Left lung (tissue), 10 donors: Measurements from ENCODE around the gene PLA2G4B. TPM values are rescaled to one million over a fixed set of nuclear protein-coding genes. Genes with fewer than 3 reads are reported as not detected.
A peak's percentile ranks its signal among the peaks of the same experiment; 100 is the strongest.

Experiments
- ATAC-seq: fragments of 200-7000 bp; cut with Tn5 transposase; one replicate; pipeline ENCODE4 v1.9.1; 2020; ENCODE audit warnings: moderate library complexity
- DNase-seq, 4 donors: peaks; one replicate each; pipeline ENCODE4 v3.0.0-alpha.2; 2013 to 2020
- H3K27ac ChIP-seq, 2 donors: fragments of 200-600 bp; sonication (generic) in 1 of 2; one replicate each; pipeline versions ENCODE4 v1.5.0 to v1.8.0; 2020 to 2021
- H3K27me3 ChIP-seq, 2 donors: fragments of 200-600 bp; sonication (generic) in 1 of 2; one replicate each; pipeline versions ENCODE4 v1.5.0 to v1.8.0; 2020 to 2021
- H3K36me3 ChIP-seq, 2 donors: fragments of 200-600 bp; sonication (generic) in 1 of 2; one replicate each; pipeline versions ENCODE4 v1.5.0 to v1.8.0; 2020 to 2021
- H3K4me1 ChIP-seq, 2 donors: fragments of 200-600 bp; one replicate each; pipeline ENCODE4 v1.8.0; 2021
- H3K4me3 ChIP-seq, 2 donors: fragments of 200-600 bp; sonication (generic) in 1 of 2; one replicate each; pipeline versions ENCODE4 v1.5.0 to v1.8.0; 2020 to 2021; ENCODE audit warnings: mild to moderate bottlenecking in 1 of 2
- H3K9me3 ChIP-seq, 2 donors: fragments of 200-600 bp; sonication (generic) in 1 of 2; one replicate each; pipeline versions ENCODE4 v1.5.0 to v1.8.0; 2020 to 2021
- intact Hi-C, 2 donors: fragments of 100-400 bp; cut with DNase I; formaldehyde crosslinking; loops; one replicate each; pipeline versions ENCODE4 v1.11.2 to v1.14.2; 2022
- polyA plus RNA-seq, 6 donors: library from polyadenylated mRNA; unstranded; fragments of 120-200 nt; gene quantifications; one replicate each; pipeline ENCODE4 v1.2.1, GENCODE V29; 2013; ENCODE audit not compliant: insufficient read length in 6 of 6
- total RNA-seq, 2 donors: library from RNA; stranded (reverse); fragmentation: NEBNext Ultra II Directional; extraction: Animal tissue kit (Norgen Biotek cat#: 25700); gene quantifications; one replicate each; pipeline ENCODE4 v1.2.1, GENCODE V29; 2021
- TF ChIP-seq, protein P1 (sequence below), 2 donors: fragments of 200-600 bp; sonication (generic) in 1 of 2; IDR thresholded peaks; one replicate each; pipeline versions ENCODE4 v1.5.0 to v1.8.0; 2021; ENCODE audit warnings: antibody characterized with exemption in 2 of 2
- donor health status: DM: no; HTN: yes; CAD: no.
- donor health status: DM: no; HTN: no; CAD: no.

The PLA2G4B gene
- total and polyA plus RNA-seq, 8 donors: 9.2 to 23.1 (median 11.3) TPM

DNA sequence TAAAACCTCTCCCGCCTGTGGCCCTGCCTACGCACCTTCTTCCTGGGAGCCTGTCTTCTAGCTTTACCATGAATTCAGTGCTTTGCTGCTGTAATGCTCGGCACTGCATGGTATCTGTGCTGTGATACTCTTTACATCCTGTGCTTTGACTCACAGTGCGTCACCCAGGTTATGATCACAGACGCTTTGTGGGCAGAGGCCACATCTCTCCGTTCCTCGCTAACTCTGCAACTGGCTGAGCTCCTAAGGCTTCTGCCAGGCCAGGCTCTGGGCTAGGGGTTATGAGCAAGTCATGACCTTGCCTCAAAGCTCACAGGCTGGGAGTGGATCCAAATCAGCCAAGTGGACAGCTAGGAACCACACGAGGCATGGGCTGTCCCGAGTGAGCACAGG lies 32.0 kb downstream of the PLA2G4B start:
- DNase-seq (no peak), ATAC-seq (no peak)
- H3K27ac ChIP-seq: no peak overlapping the region
- H3K9me3 ChIP-seq: no peaks in the 10 kb centered on the region
- peaks cover 0 to 5% of the 10 kb centered on the region in 2 donors for H3K36me3 ChIP-seq
- no peaks in the 10 kb centered on the region for H3K27me3 ChIP-seq
- intact Hi-C loops: no loop called here
- TF ChIP-seq, protein P1, sequence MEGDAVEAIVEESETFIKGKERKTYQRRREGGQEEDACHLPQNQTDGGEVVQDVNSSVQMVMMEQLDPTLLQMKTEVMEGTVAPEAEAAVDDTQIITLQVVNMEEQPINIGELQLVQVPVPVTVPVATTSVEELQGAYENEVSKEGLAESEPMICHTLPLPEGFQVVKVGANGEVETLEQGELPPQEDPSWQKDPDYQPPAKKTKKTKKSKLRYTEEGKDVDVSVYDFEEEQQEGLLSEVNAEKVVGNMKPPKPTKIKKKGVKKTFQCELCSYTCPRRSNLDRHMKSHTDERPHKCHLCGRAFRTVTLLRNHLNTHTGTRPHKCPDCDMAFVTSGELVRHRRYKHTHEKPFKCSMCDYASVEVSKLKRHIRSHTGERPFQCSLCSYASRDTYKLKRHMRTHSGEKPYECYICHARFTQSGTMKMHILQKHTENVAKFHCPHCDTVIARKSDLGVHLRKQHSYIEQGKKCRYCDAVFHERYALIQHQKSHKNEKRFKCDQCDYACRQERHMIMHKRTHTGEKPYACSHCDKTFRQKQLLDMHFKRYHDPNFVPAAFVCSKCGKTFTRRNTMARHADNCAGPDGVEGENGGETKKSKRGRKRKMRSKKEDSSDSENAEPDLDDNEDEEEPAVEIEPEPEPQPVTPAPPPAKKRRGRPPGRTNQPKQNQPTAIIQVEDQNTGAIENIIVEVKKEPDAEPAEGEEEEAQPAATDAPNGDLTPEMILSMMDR (IDR thresholded peaks at IDR 0.05): no peak
- H3K4me1 ChIP-seq: no peaks in the 10 kb centered on the region
- H3K4me3 ChIP-seq: no peak overlapping the region

DNA sequence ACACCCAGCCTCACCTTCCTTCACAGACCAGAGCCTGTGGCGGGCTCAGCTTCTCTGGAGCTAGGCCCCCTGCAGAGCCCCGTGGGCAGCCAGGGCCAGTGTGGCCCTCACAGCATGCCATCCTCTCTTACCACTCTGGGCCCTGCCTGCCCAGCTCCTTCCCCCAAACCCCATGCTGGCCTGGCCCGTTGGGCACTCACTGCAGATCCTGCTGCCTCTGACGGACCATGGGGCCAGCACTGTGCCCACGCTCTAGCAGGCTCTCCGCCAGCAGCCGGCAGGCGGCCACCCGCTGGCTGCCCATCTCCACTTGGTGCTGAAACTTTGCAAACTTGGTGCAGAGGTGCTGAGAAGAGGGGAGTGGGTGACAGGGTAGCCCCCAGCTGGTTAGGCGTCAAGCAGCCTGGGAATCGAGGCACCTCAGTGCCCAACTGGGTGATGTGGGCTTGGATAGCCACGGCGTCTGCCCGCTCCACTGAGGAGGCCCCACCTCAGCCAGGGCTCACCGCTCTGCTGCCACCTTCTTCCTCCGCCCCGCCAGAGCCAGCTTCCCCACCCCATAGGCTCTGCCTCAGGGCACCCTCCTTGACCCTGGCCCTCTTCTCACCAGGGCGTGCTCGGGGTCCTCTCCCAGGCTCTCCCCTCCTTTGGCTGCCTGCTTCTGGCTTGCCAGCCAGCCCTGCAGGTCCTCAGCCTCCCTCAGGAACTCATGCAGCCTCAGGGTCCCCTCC lies 32.7 kb downstream of the PLA2G4B start:
- no peaks in the 10 kb centered on the region for H3K27me3 ChIP-seq
- no peaks in the 10 kb centered on the region for H3K9me3 ChIP-seq
- DNase-seq (no peak), ATAC-seq (no peak)
- H3K4me1 ChIP-seq: no peaks in the 10 kb centered on the region
- H3K27ac ChIP-seq: no peak overlapping the region
- intact Hi-C loops: no loop called here
- no peaks in the 10 kb centered on the region for H3K36me3 ChIP-seq
- H3K4me3 ChIP-seq: no peak overlapping the region
- TF ChIP-seq, protein P1 (IDR thresholded peaks at IDR 0.05): no peak

DNA sequence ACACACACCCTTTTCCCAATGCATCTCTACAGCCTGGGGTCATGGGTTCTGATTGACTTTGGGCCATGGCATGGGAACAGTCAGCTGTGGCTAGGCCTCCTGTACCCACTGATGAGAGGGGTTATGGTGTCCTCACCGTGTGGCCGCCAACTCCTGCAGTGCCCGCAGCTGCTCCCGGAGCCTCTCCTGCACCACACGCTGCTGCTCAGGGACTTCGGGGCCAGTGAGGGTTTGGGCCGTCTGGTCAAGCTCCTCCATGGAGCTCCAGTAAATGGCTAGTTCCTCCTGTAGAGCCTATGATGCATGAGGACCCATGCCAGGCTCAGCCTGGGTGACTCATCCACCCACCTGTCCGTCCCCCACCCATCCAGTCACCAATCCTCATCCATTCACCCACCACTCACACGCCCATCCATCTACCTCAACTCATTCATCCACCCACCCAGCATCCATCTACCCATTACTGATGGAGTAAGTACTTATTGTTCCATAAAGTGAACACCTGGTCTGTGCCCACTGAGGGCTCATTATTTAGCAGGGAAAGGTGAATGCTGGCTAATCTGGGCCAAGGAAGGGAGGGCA lies 33.6 kb downstream of the PLA2G4B start:
- Histone ChIP-seq H3K27ac (no peak overlapping the region), H3K4me1 (no peaks in the 10 kb centered on the region), H3K36me3 (no peaks in the 10 kb centered on the region), H3K4me3 (no peak overlapping the region), H3K9me3 (no peaks in the 10 kb centered on the region), H3K27me3 (no peaks in the 10 kb centered on the region)
- DNase-seq: no peak
- TF ChIP-seq, protein P1 (IDR thresholded peaks at IDR 0.05): no peak
- no peak for ATAC-seq
- intact Hi-C loops: no loop called here

DNA sequence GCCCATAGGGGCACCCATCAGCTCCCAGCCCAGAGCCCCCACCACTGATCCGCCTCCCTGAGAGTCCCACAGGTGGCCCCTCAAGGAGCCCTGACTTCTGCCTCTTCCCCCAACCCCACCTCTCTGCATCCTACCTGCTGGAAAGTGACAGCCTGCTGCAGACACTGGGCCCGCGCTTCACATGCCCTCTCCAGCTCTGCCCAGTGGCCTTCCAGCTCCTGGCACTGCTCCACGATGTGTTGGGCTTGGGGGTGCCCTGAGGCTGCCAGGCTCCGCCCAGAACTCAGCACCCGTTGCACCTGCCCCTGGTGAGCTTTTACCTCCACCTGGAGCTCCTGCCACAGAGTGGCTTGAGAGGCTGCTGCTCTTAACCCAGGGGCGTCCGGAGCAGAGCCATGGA lies 35.1 kb downstream of the PLA2G4B start:
- Histone ChIP-seq H3K36me3 (no peaks in the 10 kb centered on the region), H3K4me3 (no peak overlapping the region), H3K4me1 (no peaks in the 10 kb centered on the region), H3K27me3 (no peaks in the 10 kb centered on the region), H3K9me3 (no peaks in the 10 kb centered on the region), H3K27ac (no peak overlapping the region)
- intact Hi-C loops: no loop called here
- DNase-seq (peak in 1 of 4 donors; percentile 57), ATAC-seq (no peak)
- TF ChIP-seq, protein P1 (IDR thresholded peaks at IDR 0.05): no peak

DNA sequence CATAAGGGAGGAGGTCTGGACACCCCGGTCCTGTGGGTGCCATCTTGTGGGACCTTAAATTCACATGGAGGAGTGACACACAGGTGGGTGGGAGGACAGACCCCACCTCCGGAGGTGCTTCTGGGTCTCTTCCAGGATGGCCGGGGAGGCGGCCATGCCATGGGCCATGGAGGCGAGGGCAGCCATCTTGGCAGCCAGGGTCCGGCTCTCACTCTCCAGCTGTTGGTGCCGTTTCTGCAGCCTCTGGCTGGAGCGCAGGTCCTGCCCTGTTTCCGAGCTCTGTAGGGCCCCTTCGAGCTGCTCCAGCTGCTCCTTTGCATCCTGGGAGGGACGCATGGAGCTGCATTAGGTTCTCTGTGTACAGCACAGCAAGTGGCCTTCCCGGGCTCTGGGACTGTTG lies 36.1 kb downstream of the PLA2G4B start:
- Histone ChIP-seq H3K36me3 (no peaks in the 10 kb centered on the region), H3K9me3 (no peaks in the 10 kb centered on the region), H3K4me1 (no peaks in the 10 kb centered on the region), H3K4me3 (no peak overlapping the region), H3K27me3 (no peaks in the 10 kb centered on the region), H3K27ac (no peak overlapping the region)
- intact Hi-C loops: no loop called here
- TF ChIP-seq, protein P1 (IDR thresholded peaks at IDR 0.05): no peak
- no peak for ATAC-seq
- DNase-seq: peak in 1 of 4 donors; percentile 65
